K562 (cell line): ENCODE results near the gene HCFC1R1. TPM values are rescaled to one million over a fixed set of nuclear protein-coding genes. Genes with fewer than 3 reads are reported as not detected.
A peak's percentile ranks its signal among the peaks of the same experiment; 100 is the strongest.

Experiments used
- ATF1 ChIP-seq, 2 experiments: fragments of 450-650 bp in 1 of 2; IDR thresholded peaks; 2 replicates each; pipeline ENCODE4 v1.6.1; 2016; ENCODE audit warnings: missing compliant biosample characterization in 1 of 2, missing genetic modification characterization in 1 of 2
- ATF6 ChIP-seq: sonication (generic); formaldehyde crosslinking; IDR thresholded peaks from 2 replicates; pipeline ENCODE4 v1.4.0; 2020; ENCODE audit warnings: mild to moderate bottlenecking, missing genetic modification reagents
- ATF7 ChIP-seq: fragments of 450-650 bp; IDR thresholded peaks from 2 replicates; pipeline ENCODE4 v1.7.1; 2014; ENCODE audit warnings: mild to moderate bottlenecking, moderate library complexity
- CC2D1A ChIP-seq: fragments of 450-650 bp; IDR thresholded peaks from 2 replicates; pipeline ENCODE4 v1.6.1; 2017; ENCODE audit warnings: mild to moderate bottlenecking
- CCNT2 ChIP-seq: IDR thresholded peaks from 2 replicates; pipeline ENCODE4 v1.6.1; 2011; ENCODE audit warnings: borderline replicate concordance, low read depth, mild to moderate bottlenecking, moderate library complexity, mixed read lengths, low read length; ENCODE audit not compliant: insufficient read length; ENCODE audit errors: extremely low read depth
- CREB1 ChIP-seq, 2 experiments: sonication (generic) in 1 of 2; formaldehyde crosslinking in 1 of 2; IDR thresholded peaks; 2 replicates each; pipeline versions ENCODE4 v1.6.1 to v1.8.0; 2012 to 2022; ENCODE audit warnings: inconsistent platforms in 1 of 2, mild to moderate bottlenecking in 1 of 2, missing genetic modification reagents in 1 of 2, moderate library complexity in 1 of 2
- CREM ChIP-seq: IDR thresholded peaks from 2 replicates; pipeline ENCODE4 v1.6.1; 2014; ENCODE audit warnings: antibody characterized with exemption, low read depth
- CTBP1 ChIP-seq: fragments of 450-650 bp; IDR thresholded peaks from 2 replicates; pipeline ENCODE4 v1.6.1; 2016; ENCODE audit warnings: borderline replicate concordance
- EGR1 ChIP-seq: fragments of 450-650 bp; conservative IDR thresholded peaks from 2 replicates; pipeline ENCODE4 v1.6.1; 2017; ENCODE audit warnings: mild to moderate bottlenecking
- GATAD2A ChIP-seq: fragments of 450-650 bp; IDR thresholded peaks from 2 replicates; pipeline ENCODE4 v1.6.1; 2017
- GATAD2B ChIP-seq: fragments of 450-650 bp; IDR thresholded peaks from 2 replicates; pipeline ENCODE4 v1.6.1; 2017; ENCODE audit warnings: mild to moderate bottlenecking, borderline replicate concordance
- HMGN3 ChIP-seq: IDR thresholded peaks from 2 replicates; pipeline ENCODE4 v1.6.1; 2011; ENCODE audit warnings: borderline replicate concordance, low read depth, mild to moderate bottlenecking, mixed read lengths, low read length; ENCODE audit not compliant: insufficient read length; ENCODE audit errors: extremely low read depth
- KHSRP ChIP-seq: fragments of 450-650 bp; IDR thresholded peaks from 2 replicates; pipeline ENCODE4 v1.6.1; 2017
- KLF6 ChIP-seq: fragments of 250-450 bp; sonication (Bioruptor Pico); IDR thresholded peaks from 2 replicates; pipeline ENCODE4 v1.4.0; 2020; ENCODE audit warnings: mild to moderate bottlenecking, moderate library complexity, borderline replicate concordance
- MTA3 ChIP-seq: fragments of 450-650 bp; formaldehyde crosslinking; IDR thresholded peaks from 2 replicates; pipeline ENCODE4 v1.6.1; 2017; ENCODE audit warnings: mild to moderate bottlenecking, borderline replicate concordance
- NCOR1 ChIP-seq: fragments of 450-650 bp; IDR thresholded peaks from 2 replicates; pipeline ENCODE4 v1.6.1; 2016; ENCODE audit warnings: mild to moderate bottlenecking, moderate library complexity
- NFIC ChIP-seq: fragments of 450-650 bp; IDR thresholded peaks from 2 replicates; pipeline ENCODE4 v1.6.1; 2017; ENCODE audit warnings: mild to moderate bottlenecking, inconsistent platforms
- NFIX ChIP-seq: fragments of 250-450 bp; sonication (Bioruptor Pico); IDR thresholded peaks from 2 replicates; pipeline ENCODE4 v1.4.0; 2020; ENCODE audit warnings: low read depth, mild to moderate bottlenecking, moderate library complexity
- PHF8 ChIP-seq: fragments of 200-600 bp; sonication (generic); IDR thresholded peaks from 2 replicates; pipeline ENCODE4 v1.6.1; 2012; ENCODE audit warnings: mixed run types, mild to moderate bottlenecking, inconsistent platforms, low read length, moderate library complexity, borderline replicate concordance
- POU5F1 ChIP-seq: fragments of 150-350 bp; IDR thresholded peaks from 2 replicates; pipeline ENCODE4 v1.6.1; 2014; ENCODE audit warnings: borderline replicate concordance, low read length, low read depth, mild to moderate bottlenecking; ENCODE audit not compliant: partially characterized antibody
- PURB ChIP-seq: sonication (generic); formaldehyde crosslinking; IDR thresholded peaks from 2 replicates; pipeline ENCODE4 v1.9.0; 2021; ENCODE audit warnings: low read depth, mild to moderate bottlenecking, missing genetic modification reagents
- TAF7 ChIP-seq: fragments of 450-650 bp; IDR thresholded peaks from 2 replicates; pipeline ENCODE4 v1.6.1; 2016; ENCODE audit warnings: missing genetic modification characterization, missing compliant biosample characterization
- TEAD1 ChIP-seq, 2 experiments: fragments of 450-650 bp in 1 of 2; sonication (generic) in 1 of 2; formaldehyde crosslinking; IDR thresholded peaks; 2 replicates each; pipeline versions ENCODE4 v1.4.0 to v1.8.0; 2020 to 2022; ENCODE audit warnings: mild to moderate bottlenecking in 2 of 2, missing genetic modification reagents in 1 of 2
- TRIM28 ChIP-seq: fragments of 450-650 bp; IDR thresholded peaks from 2 replicates; pipeline ENCODE4 v1.6.1; 2017
- ZBTB7A ChIP-seq: IDR thresholded peaks from 2 replicates; pipeline ENCODE4 v1.6.1; 2011; ENCODE audit warnings: low read depth, mild to moderate bottlenecking, low read length, moderate library complexity, borderline replicate concordance; ENCODE audit not compliant: control insufficient read depth
- ZC3H11A ChIP-seq: IDR thresholded peaks from 2 replicates; pipeline ENCODE4 v1.6.1; 2012; ENCODE audit warnings: low read depth, low read length, improper control_type of control experiment
- ZNF133 ChIP-seq: fragments of 250-450 bp; sonication (Bioruptor Pico); IDR thresholded peaks from 2 replicates; pipeline ENCODE4 v1.4.0; 2020; ENCODE audit warnings: mild to moderate bottlenecking
- ZNF165 ChIP-seq: fragments of 250-450 bp; sonication (Bioruptor Pico); IDR thresholded peaks from 2 replicates; pipeline ENCODE4 v1.4.0; 2020; ENCODE audit warnings: borderline replicate concordance
- ZNF584 ChIP-seq: fragments of 200-800 bp; sonication (Bioruptor generic); IDR thresholded peaks from 2 replicates; pipeline ENCODE4 v1.6.1; 2016; ENCODE audit warnings: low read depth, mild to moderate bottlenecking, missing genetic modification characterization, missing compliant biosample characterization
- ZNF695 ChIP-seq: fragments of 450-650 bp; formaldehyde crosslinking; IDR thresholded peaks from 2 replicates; pipeline ENCODE4 v1.4.0; 2020; ENCODE audit warnings: mild to moderate bottlenecking, moderate library complexity
- polyA plus RNA-seq, 8 experiments: library from polyadenylated mRNA; depleted of rRNA in 4 of 8; stranded (reverse) in 5 of 8; unstranded in 3 of 8; fragments of >200 nt; fragmentation: Nextera tagmentation in 2 of 8; fragmentation: Illumina TruSeq in 1 of 8; extraction: Ambion mirVana in 2 of 8; extraction: Trizol in 1 of 8; gene quantifications; 2 replicates each; pipeline versions ENCODE4 v1.2.1 to v1.2.3, GENCODE V29; 2011 to 2014; ENCODE audit warnings: inconsistent platforms in 1 of 8, missing spikeins in 1 of 8
- total RNA-seq, 7 experiments: library from RNA; depleted of rRNA in 6 of 7; stranded (reverse); fragments of >200 nt in 6 of 7; fragmentation: Illumina TruSeq in 2 of 7; extraction: Trizol in 2 of 7; gene quantifications; 2 replicates each; pipeline versions ENCODE4 v1.2.1 to v1.2.3, GENCODE V29; 2011 to 2021; ENCODE audit warnings: low replicate concordance in 1 of 7

Gene HCFC1R1
- total and polyA plus RNA-seq, 9 of the 15 experiments (the other 6 are each of a cell fraction or from before 2014, with no cell fraction given): 2.2 to 29.0 (median 11.2) TPM

- TF ChIP-seq CREB1 (IDR thresholded peaks at IDR 0.05) (0 out of 2 replicates have a peak, but pooled peaks have one; percentile 28), CREB1 (CRISPR knock-in tag; IDR thresholded peaks at IDR 0.05) (no peak; the same call in 1 of the 2 replicates), PHF8 (no peak), TAF7 (tag) (no peak), TRIM28 (no peak), CREM (peak; percentile 62; the same call in 1 of the 2 replicates), CTBP1 (0 out of 2 replicates have a peak, but pooled peaks have one; percentile 19), KHSRP (no peak), GATAD2A (peak; percentile 76), NFIX (0 out of 2 replicates have a peak, but pooled peaks have one; percentile 12), CC2D1A (peak; percentile 17; the same call in 1 of the 2 replicates), EGR1 (0 out of 2 replicates have a peak, but pooled peaks have one; percentile 21), ZBTB7A (peak; percentile 99), KLF6 (CRISPR knock-in tag) (no peak), TEAD1 (CRISPR knock-in tag; IDR thresholded peaks at IDR 0.05) (peak in 1 of 2 experiments; percentile 64; a peak in 1 of 4 replicates), ZNF584 (CRISPR knock-in tag) (no peak), CCNT2 (peak; percentile 18), HMGN3 (peak; percentile 29), ATF7 (peak; percentile 90), POU5F1 (no peak), ZNF133 (CRISPR knock-in tag) (no peak), MTA3 (peak; percentile 62; the same call in 1 of the 2 replicates), ZC3H11A (no peak), NFIC (peak; percentile 96), ATF1 (CRISPR knock-in tag; IDR thresholded peaks at IDR 0.05) (no peak), ATF1 (tag; IDR thresholded peaks at IDR 0.05) (peak; percentile 85), ATF6 (CRISPR knock-in tag) (no peak), PURB (CRISPR knock-in tag) (no peak), ZNF165 (CRISPR knock-in tag) (no peak), ZNF695 (no peak), NCOR1 (0 out of 2 replicates have a peak, but pooled peaks have one; percentile 6), GATAD2B (peak; percentile 76)
Observed at GRCh38 chr16:3017794-3018506, 5.8 kb downstream of the HCFC1R1 start, which contains the start of gene CLDN6 (continued).
